MCF 10A (cell line): ENCODE data around the gene IQCH. TPM values are rescaled to one million over a fixed set of nuclear protein-coding genes. Genes with fewer than 3 reads are reported as not detected.

Experiments
- Bru-seq: library from RNA; stranded (reverse); fragments of 400-500 nt; gene quantifications from one replicate; lab custom pipeline; 2021; lab: Mats Ljungman, UMichigan
- BruChase-seq, 2 experiments: library from RNA; stranded (reverse); fragments of 400-500 nt; gene quantifications; one replicate each; lab custom pipeline; 2021; lab: Mats Ljungman, UMichigan
- BruUV-seq: library from RNA; stranded (reverse); fragments of 400-500 nt; replicated peaks from 2 replicates; lab custom pipeline; 2021; lab: Mats Ljungman, UMichigan
- CTCF ChIA-PET: fragments of 300-600 bp; sonication (Branson Sonifier 250); formaldehyde crosslinking; extraction: SDS; loops from one replicate; lab custom pipeline; 2021; ENCODE audit warnings: antibody characterized with exemption, inconsistent platforms; lab: Yijun Ruan, JAX
- POLR2A ChIA-PET: fragments of 300-600, 350-650 bp; sonication (Branson Sonifier 250); formaldehyde crosslinking; extraction: SDS; loops from one replicate; lab custom pipeline; 2020; ENCODE audit warnings: antibody characterized with exemption, inconsistent platforms; lab: Yijun Ruan, JAX
- DNase-seq: peaks from one replicate; pipeline ENCODE4 v3.0.0-alpha.2; 2018; ENCODE audit not compliant: unreplicated experiment
- H3K27ac Mint-ChIP-seq: one replicate; pipeline ENCODE4 v1.8.0; 2022; ENCODE audit warnings: mild to moderate bottlenecking, low read depth, mixed read lengths; ENCODE audit not compliant: unreplicated experiment
- H3K27me3 Mint-ChIP-seq: one replicate; pipeline ENCODE4 v1.8.0; 2022; ENCODE audit warnings: mixed read lengths; ENCODE audit not compliant: insufficient read depth, unreplicated experiment
- H3K36me3 Mint-ChIP-seq: one replicate; pipeline ENCODE4 v1.8.0; 2022; ENCODE audit warnings: mild to moderate bottlenecking, moderate library complexity, mixed read lengths; ENCODE audit not compliant: insufficient read depth, unreplicated experiment
- H3K4me1 Mint-ChIP-seq: one replicate; pipeline ENCODE4 v1.8.0; 2022; ENCODE audit warnings: mixed read lengths; ENCODE audit not compliant: insufficient read depth, unreplicated experiment
- H3K4me3 Mint-ChIP-seq: one replicate; pipeline ENCODE4 v1.8.0; 2022; ENCODE audit warnings: mild to moderate bottlenecking, moderate library complexity, mixed read lengths; ENCODE audit not compliant: unreplicated experiment
- H3K9me3 Mint-ChIP-seq: one replicate; pipeline ENCODE4 v1.8.0; 2022; ENCODE audit warnings: mixed read lengths; ENCODE audit not compliant: unreplicated experiment
- CTCF ChIP-seq: fragments of 200-600 bp; IDR thresholded peaks from one replicate; pipeline ENCODE4 v1.8.0; 2022; ENCODE audit warnings: antibody characterized with exemption, mild to moderate bottlenecking; ENCODE audit not compliant: unreplicated experiment
- intact Hi-C: fragments of 100-400 bp; cut with micrococcal nuclease; formaldehyde crosslinking; loops from 2 replicates; pipeline ENCODE4 v1.14.1; 2022
- long read RNA-seq: library from polyadenylated mRNA; stranded (forward); transcript quantifications from one replicate; pipeline ENCODE4 v2.0.0, GENCODE V29; 2022
- total RNA-seq: library from RNA; stranded (reverse); gene quantifications from 2 replicates; pipeline ENCODE4 v1.2.3, GENCODE V29; 2022

IQCH gene
- total RNA-seq (4.4 and 5.0 TPM in 2 replicates), Bru-seq, nascent RNA (percentile 49 among the genes with signal in this experiment), BruChase-seq, experiment 1, labeled RNA remaining after a 6-hour chase (percentile 37 among the genes with signal in this experiment), BruChase-seq, experiment 2, labeled RNA remaining after a 2-hour chase (percentile 45 among the genes with signal in this experiment)
- long read RNA-seq, partial matches to known transcripts = 0 of 16 reads
- long read RNA-seq, other reads (novel, unspliced or antisense) = 16 of 16 reads

- no peaks in the 10 kb centered on the region for H3K27me3 Mint-ChIP-seq
- peak within 1 kb of the TSS; percentile 99 for H3K27ac Mint-ChIP-seq
- peaks cover 19% of the 10 kb centered on the region for H3K4me1 Mint-ChIP-seq
- DNase-seq = peak; percentile 96
- no peaks in the 10 kb centered on the region for H3K36me3 Mint-ChIP-seq
- H3K4me3 Mint-ChIP-seq = peak within 1 kb of the TSS; percentile 97
- TF ChIP-seq CTCF = no peak
- BruUV-seq = no TSS peak
- intact Hi-C loops = loop anchor here (5.0 kb wide), 1 partner anchor 187 kb away; the partner anchor contains the start of gene SMAD3
- ChIA-PET CTCF (interaction anchor here (0.6 to 1.8 kb wide), 3 partner anchors 15 to 308 kb away, joined by 3 to 6 read pairs (median 3); no protein-coding TSS in a partner anchor), POLR2A (interaction anchor here (0.6 to 3.9 kb wide), 20 partner anchors 12 to 1003 kb away, joined by 3 to 42 read pairs (median 4); no protein-coding TSS in a partner anchor)
- H3K9me3 Mint-ChIP-seq = no peaks in the 10 kb centered on the region
Measured at GRCh38 chr15:67254238-67255175, at the start of gene IQCH, which contains the start of gene AAGAB. IQCH (plus strand) TSS chr15:67254786; CDS start chr15:67254897, 111 bp downstream. AAGAB (minus strand) TSS chr15:67254661; CDS start chr15:67254631, 30 bp downstream.

- no TSS peak for BruUV-seq
- no peak for DNase-seq
- intact Hi-C loops = no loop called here
- POLR2A ChIA-PET = no interaction called here
- no peaks in the 10 kb centered on the region for H3K9me3 Mint-ChIP-seq
- H3K27me3 Mint-ChIP-seq = no peaks in the 10 kb centered on the region
- H3K27ac Mint-ChIP-seq = no peak overlapping the region
- TF ChIP-seq CTCF = no peak
- CTCF ChIA-PET = interaction anchor here (1.9 kb wide), 1 partner anchor 8 kb away, joined by 4 read pairs; no protein-coding TSS in a partner anchor
- H3K4me1 Mint-ChIP-seq = no peaks in the 10 kb centered on the region
- peaks cover 59% of the 10 kb centered on the region for H3K36me3 Mint-ChIP-seq
- no peak overlapping the region for H3K4me3 Mint-ChIP-seq
Measured at GRCh38 chr15:67207555-67208207, 46.9 kb upstream of the IQCH start.

GRCh38 chr15:67208396-67208795, 46.2 kb upstream of the IQCH start:
- H3K27ac Mint-ChIP-seq = no peak overlapping the region
- H3K4me1 Mint-ChIP-seq = no peaks in the 10 kb centered on the region
- H3K4me3 Mint-ChIP-seq = no peak overlapping the region
- intact Hi-C loops = no loop called here
- no peak for DNase-seq
- CTCF ChIA-PET = interaction anchor here (1.1 to 1.9 kb wide), 2 partner anchors 8 to 16 kb away, joined by 3 to 4 read pairs; no protein-coding TSS in a partner anchor
- TF ChIP-seq CTCF = no peak
- no TSS peak for BruUV-seq
- POLR2A ChIA-PET = interaction anchor here (0.9 kb wide), 1 partner anchor 30 kb away, joined by 3 read pairs; no protein-coding TSS in a partner anchor
- H3K36me3 Mint-ChIP-seq = peaks cover 52% of the 10 kb centered on the region
- no peaks in the 10 kb centered on the region for H3K9me3 Mint-ChIP-seq
- no peaks in the 10 kb centered on the region for H3K27me3 Mint-ChIP-seq
